Erythroblast (primary cell): ENCODE results near the gene TPO.

Experiments used
- GATA1 ChIP-seq: IDR thresholded peaks from 2 replicates; pipeline ENCODE4 v1.6.1; 2011; ENCODE audit warnings: low read depth, mild to moderate bottlenecking, control low read depth, low read length, moderate library complexity
- POLR2A ChIP-seq: IDR thresholded peaks from 2 replicates; pipeline ENCODE4 v1.6.1; 2011; ENCODE audit warnings: mild to moderate bottlenecking, low read length

DNA sequence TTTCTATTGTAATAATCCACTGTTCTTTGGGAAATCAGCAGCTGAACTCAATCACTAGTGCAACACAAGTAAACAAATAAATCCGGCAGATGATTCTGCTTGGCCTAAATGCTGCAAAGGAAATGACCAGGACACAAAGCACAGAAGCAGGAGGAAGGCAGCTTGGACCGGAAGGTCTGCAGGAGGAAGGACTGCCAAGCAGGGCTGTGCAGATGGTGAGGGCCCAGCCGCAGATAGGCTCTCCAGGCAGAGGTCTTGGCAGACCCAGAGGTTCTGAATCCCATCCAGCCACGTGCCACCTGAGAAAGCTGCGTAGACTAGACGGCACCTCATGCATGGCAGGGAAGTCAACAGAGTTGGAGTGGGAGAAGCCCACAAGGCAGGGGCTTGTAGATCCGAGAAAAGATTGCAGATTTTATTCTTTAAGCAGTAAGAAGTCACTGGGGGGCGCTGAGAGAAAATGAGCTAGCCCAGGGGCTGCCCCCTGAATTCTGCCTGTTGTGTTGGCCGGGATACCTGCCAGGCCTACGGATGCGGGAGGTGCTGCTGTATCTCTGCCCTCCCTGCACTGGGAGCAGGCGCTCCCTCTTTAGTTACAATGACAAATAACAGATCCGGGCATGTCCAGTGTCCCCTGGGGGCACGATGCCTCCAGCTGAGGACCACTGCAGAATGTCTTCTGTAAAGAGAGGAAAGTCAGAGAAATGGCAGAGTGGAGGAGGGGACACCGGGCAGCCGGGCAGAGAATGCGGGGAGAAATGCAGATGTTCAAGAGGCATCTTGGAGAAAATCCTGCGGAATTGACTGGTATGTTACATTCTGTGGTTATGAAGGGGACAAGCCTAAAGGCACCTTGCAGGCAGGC, 177.6 kb downstream of the TPO start:
- no peak for TF ChIP-seq POLR2A
- no peak for TF ChIP-seq GATA1
